ENCODE data around the gene SUPT20HL2.

- TF ChIP-seq CTCF (conservative IDR thresholded peaks at IDR 0.05 in 1 of 2, IDR thresholded peaks at IDR 0.05 in 1 of 2; ENCODE audit: extremely low read depth in 1 of 2, insufficient read depth in 1 of 2, low read depth in 1 of 2, low read length in 2 of 2) (no peak), EZH2 (IDR thresholded peaks at IDR 0.05; ENCODE audit: borderline replicate concordance, low read length) (no peak)
Observed at GRCh38 chrX:24341795-24342194, 27.9 kb upstream of the SUPT20HL2 start.
